Neural progenitor cell (in vitro differentiated cells): ENCODE data around the gene DTD1.

Experiments used
- EZH2 ChIP-seq: fragments of 200-600 bp; sonication (generic); IDR thresholded peaks from 2 replicates; pipeline ENCODE4 v1.6.1; 2017; ENCODE audit warnings: antibody characterized with exemption, mild to moderate bottlenecking, moderate library complexity
- TF ChIP-seq, protein P1 (sequence below): fragments of 200-600 bp; sonication (generic); IDR thresholded peaks from 2 replicates; pipeline ENCODE4 v1.5.1; 2017; ENCODE audit warnings: antibody characterized with exemption, mild to moderate bottlenecking

DNA sequence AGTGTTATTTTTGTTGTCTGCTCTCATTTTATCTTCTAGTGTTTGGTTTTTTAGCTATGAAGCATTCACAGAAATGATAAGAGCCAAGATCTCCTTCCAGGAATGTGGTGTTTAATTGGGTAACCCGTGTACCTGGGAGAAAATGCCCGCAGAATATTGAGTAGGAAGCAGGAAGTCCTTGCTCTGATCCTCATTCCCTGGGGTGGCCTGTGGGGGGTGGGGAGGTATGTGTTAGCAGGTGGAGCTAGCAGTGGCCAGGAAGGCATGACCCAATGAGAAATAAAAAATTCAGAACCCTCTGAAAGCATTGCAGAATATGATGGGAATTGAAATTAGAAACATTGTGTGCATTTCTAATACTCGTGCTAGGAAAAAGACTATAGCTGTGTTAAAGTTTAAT, 100.8 kb downstream of the DTD1 start:
- TF ChIP-seq EZH2 = no peak
- TF ChIP-seq, protein P1, sequence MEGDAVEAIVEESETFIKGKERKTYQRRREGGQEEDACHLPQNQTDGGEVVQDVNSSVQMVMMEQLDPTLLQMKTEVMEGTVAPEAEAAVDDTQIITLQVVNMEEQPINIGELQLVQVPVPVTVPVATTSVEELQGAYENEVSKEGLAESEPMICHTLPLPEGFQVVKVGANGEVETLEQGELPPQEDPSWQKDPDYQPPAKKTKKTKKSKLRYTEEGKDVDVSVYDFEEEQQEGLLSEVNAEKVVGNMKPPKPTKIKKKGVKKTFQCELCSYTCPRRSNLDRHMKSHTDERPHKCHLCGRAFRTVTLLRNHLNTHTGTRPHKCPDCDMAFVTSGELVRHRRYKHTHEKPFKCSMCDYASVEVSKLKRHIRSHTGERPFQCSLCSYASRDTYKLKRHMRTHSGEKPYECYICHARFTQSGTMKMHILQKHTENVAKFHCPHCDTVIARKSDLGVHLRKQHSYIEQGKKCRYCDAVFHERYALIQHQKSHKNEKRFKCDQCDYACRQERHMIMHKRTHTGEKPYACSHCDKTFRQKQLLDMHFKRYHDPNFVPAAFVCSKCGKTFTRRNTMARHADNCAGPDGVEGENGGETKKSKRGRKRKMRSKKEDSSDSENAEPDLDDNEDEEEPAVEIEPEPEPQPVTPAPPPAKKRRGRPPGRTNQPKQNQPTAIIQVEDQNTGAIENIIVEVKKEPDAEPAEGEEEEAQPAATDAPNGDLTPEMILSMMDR = no peak
